Bronchial epithelial cell (primary cell): ENCODE measurements around the gene PKDCC. TPM values are rescaled to one million over a fixed set of nuclear protein-coding genes. Genes with fewer than 3 reads are reported as not detected.
A peak's percentile ranks its signal among the peaks of the same experiment; 100 is the strongest.

ENCODE experiments used
- DNase-seq: peaks from one replicate; pipeline ENCODE4 v3.0.0-alpha.2; 2010; ENCODE audit warnings: low read depth
- FAIRE-seq: peaks from 2 replicates; lab custom pipeline; 2011; peaks lifted over from hg19 to GRCh38; lab: Jason Lieb, UNC
- H3K27me3 ChIP-seq: 2 replicates; pipeline ENCODE4 v1.5.1; 2011; ENCODE audit warnings: low read length; ENCODE audit not compliant: control insufficient read depth, insufficient read depth
- H3K36me3 ChIP-seq: 2 replicates; pipeline ENCODE4 v1.5.1; 2011; ENCODE audit warnings: low read length; ENCODE audit not compliant: control insufficient read depth, insufficient read depth
- H3K4me3 ChIP-seq: 2 replicates; pipeline ENCODE4 v1.5.1; 2011; ENCODE audit warnings: mild to moderate bottlenecking, low read depth, low read length, control low read depth
- total RNA-seq: library from RNA; depleted of rRNA; stranded (reverse); fragments of >200 nt; gene quantifications from 2 replicates; pipeline ENCODE4 v1.2.1, GENCODE V29; 2014
- TF ChIP-seq, protein P1 (sequence below): IDR thresholded peaks from 2 replicates; pipeline ENCODE4 v1.5.1; 2011; ENCODE audit warnings: mild to moderate bottlenecking, moderate library complexity, low read length, control low read depth, inconsistent platforms; ENCODE audit not compliant: insufficient read depth, severe bottlenecking

PKDCC gene
- total RNA-seq, 1 donor from 2014 or later = 0.79 TPM

DNA sequence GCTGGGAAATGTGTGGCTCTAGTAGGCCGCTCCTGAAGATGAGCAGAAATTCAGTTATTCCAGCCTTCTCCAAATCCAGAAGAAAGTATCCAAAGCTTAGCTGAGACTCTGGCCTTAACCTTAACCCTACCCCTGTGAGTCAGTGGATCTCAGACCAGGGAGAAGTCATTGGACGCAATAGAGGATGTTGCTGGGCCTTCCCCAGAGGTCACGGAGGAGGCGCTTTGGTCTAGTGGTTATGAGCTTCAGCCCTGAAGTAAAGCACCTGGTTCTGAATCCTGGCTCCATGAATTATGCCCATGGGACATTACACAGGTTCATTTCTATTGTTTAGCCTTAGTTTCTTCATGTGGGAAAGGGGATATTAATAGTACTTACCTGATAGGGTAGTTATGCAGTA is 24.0 kb downstream of the PKDCC start:
- Histone ChIP-seq H3K4me3 (no peak overlapping the region), H3K36me3 (no peaks in the 10 kb centered on the region), H3K27me3 (no peaks in the 10 kb centered on the region)
- TF ChIP-seq, protein P1, sequence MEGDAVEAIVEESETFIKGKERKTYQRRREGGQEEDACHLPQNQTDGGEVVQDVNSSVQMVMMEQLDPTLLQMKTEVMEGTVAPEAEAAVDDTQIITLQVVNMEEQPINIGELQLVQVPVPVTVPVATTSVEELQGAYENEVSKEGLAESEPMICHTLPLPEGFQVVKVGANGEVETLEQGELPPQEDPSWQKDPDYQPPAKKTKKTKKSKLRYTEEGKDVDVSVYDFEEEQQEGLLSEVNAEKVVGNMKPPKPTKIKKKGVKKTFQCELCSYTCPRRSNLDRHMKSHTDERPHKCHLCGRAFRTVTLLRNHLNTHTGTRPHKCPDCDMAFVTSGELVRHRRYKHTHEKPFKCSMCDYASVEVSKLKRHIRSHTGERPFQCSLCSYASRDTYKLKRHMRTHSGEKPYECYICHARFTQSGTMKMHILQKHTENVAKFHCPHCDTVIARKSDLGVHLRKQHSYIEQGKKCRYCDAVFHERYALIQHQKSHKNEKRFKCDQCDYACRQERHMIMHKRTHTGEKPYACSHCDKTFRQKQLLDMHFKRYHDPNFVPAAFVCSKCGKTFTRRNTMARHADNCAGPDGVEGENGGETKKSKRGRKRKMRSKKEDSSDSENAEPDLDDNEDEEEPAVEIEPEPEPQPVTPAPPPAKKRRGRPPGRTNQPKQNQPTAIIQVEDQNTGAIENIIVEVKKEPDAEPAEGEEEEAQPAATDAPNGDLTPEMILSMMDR = no peak
- no peak for DNase-seq
- no peak for FAIRE-seq

- DNase-seq (peak; percentile 8), FAIRE-seq (no peak)
- TF ChIP-seq, protein P1 = no peak
- Histone ChIP-seq H3K4me3 (no peak overlapping the region), H3K27me3 (no peaks in the 10 kb centered on the region), H3K36me3 (no peaks in the 10 kb centered on the region)
These were observed 24.7 kb downstream of the PKDCC start for GRCh38 chr2:42072349-42073118.

- Histone ChIP-seq H3K4me3 (no peak overlapping the region), H3K36me3 (no peaks in the 10 kb centered on the region), H3K27me3 (no peaks in the 10 kb centered on the region)
- no peak for FAIRE-seq
- DNase-seq = no peak
- TF ChIP-seq, protein P1 = no peak
These were observed 26.1 kb downstream of the PKDCC start for GRCh38 chr2:42073739-42074503.

DNA sequence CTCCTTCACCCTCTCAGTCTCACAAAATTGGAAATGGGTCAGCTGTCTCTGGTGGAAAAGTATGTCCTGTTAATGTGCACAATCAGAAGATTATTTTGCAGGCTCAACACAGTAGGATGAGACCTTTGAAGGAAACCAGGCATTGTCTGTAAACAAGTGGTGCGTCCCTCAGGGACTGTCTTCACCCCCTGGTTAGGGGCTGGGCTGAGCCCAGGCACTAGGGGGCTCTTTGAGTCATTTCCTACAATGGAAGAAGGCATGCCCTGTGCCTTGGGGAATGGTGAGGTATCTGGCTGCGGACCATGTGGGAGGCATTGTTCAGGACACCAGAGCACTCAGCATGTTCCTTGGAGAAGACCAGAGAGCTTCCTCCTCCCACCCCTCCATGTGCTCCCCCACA is 26.8 kb downstream of the PKDCC start:
- Histone ChIP-seq H3K4me3 (no peak overlapping the region), H3K27me3 (no peaks in the 10 kb centered on the region), H3K36me3 (no peaks in the 10 kb centered on the region)
- FAIRE-seq = no peak
- no peak for DNase-seq
- TF ChIP-seq, protein P1 = no peak

DNA sequence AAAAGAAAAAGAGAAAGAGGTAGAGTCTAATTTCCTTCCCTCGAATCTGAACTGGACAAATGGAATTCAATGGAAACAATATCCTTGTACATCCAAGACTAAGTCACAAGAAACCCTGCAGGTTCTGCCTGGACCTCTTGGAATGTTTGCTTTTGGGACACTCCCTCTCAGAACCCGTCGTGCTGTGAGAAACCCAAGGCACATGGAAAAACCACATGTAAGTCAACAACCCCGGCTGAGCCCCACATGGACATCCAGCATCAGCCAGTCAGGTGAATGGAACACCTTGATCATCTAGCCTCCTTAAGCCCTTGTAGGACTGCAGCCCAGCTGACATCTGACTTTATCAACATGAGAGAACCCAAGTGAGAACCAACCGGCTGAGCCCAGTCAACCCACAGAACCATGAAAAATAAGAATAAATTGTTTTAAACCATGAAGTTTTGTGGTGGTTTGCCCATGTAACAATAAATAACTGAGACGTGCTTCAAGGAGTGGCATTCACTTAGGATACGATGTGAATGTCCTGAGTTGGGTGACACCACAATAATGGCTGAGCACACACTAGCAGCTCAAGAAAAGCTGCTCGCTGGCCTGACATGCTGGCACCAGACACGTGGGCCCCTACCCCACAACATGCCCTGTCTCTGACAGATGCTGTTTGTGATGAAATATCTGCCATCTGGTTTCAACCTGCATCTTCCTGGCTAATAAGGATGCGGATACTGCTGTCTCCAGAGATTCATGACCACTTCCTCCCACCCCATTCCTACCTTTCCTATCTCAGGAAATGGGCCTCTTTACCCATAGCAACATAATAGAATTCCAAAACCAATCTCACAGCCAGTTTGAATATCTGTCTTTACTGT is 28.8 kb downstream of the PKDCC start:
- Histone ChIP-seq H3K36me3 (no peaks in the 10 kb centered on the region), H3K4me3 (no peak overlapping the region), H3K27me3 (no peaks in the 10 kb centered on the region)
- TF ChIP-seq, protein P1 = no peak
- FAIRE-seq (no peak), DNase-seq (no peak)
